Measurements from ENCODE around the gene MTR. TPM values are rescaled to one million over a fixed set of nuclear protein-coding genes. Genes with fewer than 3 reads are reported as not detected.

MTR gene
- total and polyA plus RNA-seq, 4 donors, result 4.6 to 59.5 (median 32.1) TPM

DNA sequence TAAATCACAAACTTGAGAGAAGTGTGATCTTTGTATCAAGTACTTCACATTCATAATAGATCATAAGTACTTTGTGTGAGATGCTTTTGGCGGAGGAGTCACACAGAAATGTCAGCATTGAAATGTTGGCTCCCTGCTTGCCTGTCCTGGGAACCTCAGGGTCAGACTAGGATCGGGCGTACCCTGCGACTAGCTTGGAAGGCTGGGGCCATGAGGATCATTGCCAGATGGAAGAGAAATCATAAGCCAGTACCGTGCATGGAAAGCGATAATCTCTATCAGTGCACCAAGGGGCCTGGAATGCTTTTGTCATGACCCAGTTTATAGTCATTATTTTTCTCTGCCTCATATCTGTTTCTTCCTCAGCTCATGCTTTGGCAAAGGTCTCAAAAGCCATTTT lies 35.5 kb downstream of the MTR start:
- H3K4me3 ChIP-seq (ENCODE audit: low read length in 2 of 2), result no peak overlapping the region
- intact Hi-C loops (cut with DNase I), result no loop called here
- no peaks in the 10 kb centered on the region for H3K9me3 ChIP-seq (ENCODE audit: control insufficient read depth, low read length)
- WGBS, 2 donors, result 85 to 88% methylated on average over 6 of the region's 6 CpGs
- ATAC-seq (ENCODE audit: low FRiP score) (peak; percentile 54), DNase-seq (no peak)
- no peaks in the 10 kb centered on the region for H3K27me3 ChIP-seq (ENCODE audit: control insufficient read depth in 1 of 2, insufficient read depth in 2 of 2, low read length in 1 of 2)
- no peaks in the 10 kb centered on the region for H3K4me1 ChIP-seq (ENCODE audit: control insufficient read depth in 1 of 2, insufficient read depth in 2 of 2, low read length in 2 of 2)
- H3K27ac ChIP-seq (ENCODE audit: low read depth in 1 of 2, low read length in 2 of 2), result no peak overlapping the region
- H3K36me3 ChIP-seq (ENCODE audit: control insufficient read depth in 1 of 2, insufficient read depth in 2 of 2, low read length in 1 of 2), result peaks cover 6 to 10% of the 10 kb centered on the region in 2 donors

DNA sequence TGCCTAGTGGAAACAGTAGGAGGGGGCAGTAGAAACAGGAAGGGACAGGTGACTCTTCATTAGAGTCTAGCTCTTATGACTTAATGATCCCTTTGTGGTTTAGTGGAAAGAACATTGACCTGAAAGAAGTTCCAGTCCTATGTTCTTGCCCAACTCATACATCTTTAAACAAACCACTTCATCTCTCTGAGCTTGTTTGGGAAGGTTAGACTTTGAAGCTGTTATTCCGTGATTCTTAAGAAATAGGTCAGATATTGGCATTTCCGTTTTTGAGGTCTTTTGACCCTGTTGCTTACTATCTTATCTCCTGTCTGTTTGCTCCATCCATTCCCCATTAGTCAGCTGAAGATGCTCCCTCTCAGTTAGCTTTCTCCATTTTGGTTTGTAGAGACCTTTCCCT lies 38.5 kb downstream of the MTR start:
- Histone ChIP-seq H3K4me1 (ENCODE audit: control insufficient read depth in 1 of 2, insufficient read depth in 2 of 2, low read length in 2 of 2) (no peaks in the 10 kb centered on the region), H3K9me3 (ENCODE audit: control insufficient read depth, low read length) (no peaks in the 10 kb centered on the region), H3K4me3 (ENCODE audit: low read length in 2 of 2) (no peak overlapping the region), H3K27ac (ENCODE audit: low read depth in 1 of 2, low read length in 2 of 2) (no peak overlapping the region), H3K36me3 (ENCODE audit: control insufficient read depth in 1 of 2, insufficient read depth in 2 of 2, low read length in 1 of 2) (peaks cover 5 to 18% of the 10 kb centered on the region in 2 donors), H3K27me3 (ENCODE audit: control insufficient read depth in 1 of 2, insufficient read depth in 2 of 2, low read length in 1 of 2) (no peaks in the 10 kb centered on the region)
- DNase-seq (no peak), ATAC-seq (ENCODE audit: low FRiP score) (no peak)
- 94 to 96% methylated on average over 2 of the region's 2 CpGs for WGBS, 2 donors
- intact Hi-C loops (cut with DNase I), result no loop called here

DNA sequence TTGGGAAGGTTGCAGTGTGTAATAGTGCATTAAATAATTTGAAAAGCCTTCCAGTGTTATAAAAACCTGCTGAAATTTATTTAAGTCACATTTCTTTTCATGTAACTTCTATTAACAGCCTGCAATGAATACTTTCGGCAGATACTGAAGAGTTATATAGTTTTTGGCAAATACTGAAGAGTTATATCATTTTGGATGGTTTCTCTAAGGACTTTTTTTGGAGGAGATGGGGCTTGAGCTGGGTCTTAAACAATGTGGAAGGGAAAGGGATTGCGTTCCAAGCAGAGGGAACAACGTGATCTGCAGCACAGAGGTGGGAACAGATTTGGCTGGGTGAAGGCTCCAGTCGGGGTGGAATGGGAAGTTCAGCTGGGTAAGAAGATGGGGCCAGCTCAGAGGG lies 39.8 kb downstream of the MTR start:
- Histone ChIP-seq H3K27ac (ENCODE audit: low read depth in 1 of 2, low read length in 2 of 2) (no peak overlapping the region), H3K9me3 (ENCODE audit: control insufficient read depth, low read length) (no peaks in the 10 kb centered on the region), H3K4me3 (ENCODE audit: low read length in 2 of 2) (no peak overlapping the region), H3K4me1 (ENCODE audit: control insufficient read depth in 1 of 2, insufficient read depth in 2 of 2, low read length in 2 of 2) (no peaks in the 10 kb centered on the region), H3K27me3 (ENCODE audit: control insufficient read depth in 1 of 2, insufficient read depth in 2 of 2, low read length in 1 of 2) (no peaks in the 10 kb centered on the region), H3K36me3 (ENCODE audit: control insufficient read depth in 1 of 2, insufficient read depth in 2 of 2, low read length in 1 of 2) (peaks cover 0 to 16% of the 10 kb centered on the region in 2 donors)
- no peak for DNase-seq
- intact Hi-C loops (cut with DNase I), result no loop called here
- ATAC-seq (ENCODE audit: low FRiP score), result no peak
- WGBS, 2 donors, result 80 to 83% methylated on average over 4 of the region's 4 CpGs

DNA sequence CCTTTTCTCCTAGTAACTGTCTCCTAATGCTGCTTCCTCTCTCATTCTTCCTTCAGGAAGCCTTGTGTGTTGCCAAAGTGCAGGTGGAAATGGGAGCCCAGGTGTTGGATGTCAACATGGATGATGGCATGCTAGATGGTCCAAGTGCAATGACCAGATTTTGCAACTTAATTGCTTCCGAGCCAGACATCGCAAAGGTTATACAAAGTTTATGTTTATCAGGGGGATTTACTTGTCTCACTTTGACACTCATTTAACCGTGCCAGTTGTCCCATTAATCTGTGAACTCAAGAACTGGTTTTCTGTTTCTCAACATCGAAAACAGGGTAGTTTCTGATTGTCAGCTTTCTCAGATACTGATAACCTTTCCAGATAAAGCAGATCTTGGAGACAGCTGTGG lies 40.4 kb downstream of the MTR start:
- intact Hi-C loops (cut with DNase I), result no loop called here
- WGBS, 2 donors, result 80 to 89% methylated on average over 4 of the region's 4 CpGs
- peaks cover 0 to 18% of the 10 kb centered on the region in 2 donors for H3K36me3 ChIP-seq (ENCODE audit: control insufficient read depth in 1 of 2, insufficient read depth in 2 of 2, low read length in 1 of 2)
- no peaks in the 10 kb centered on the region for H3K4me1 ChIP-seq (ENCODE audit: control insufficient read depth in 1 of 2, insufficient read depth in 2 of 2, low read length in 2 of 2)
- DNase-seq, result no peak
- no peak for ATAC-seq (ENCODE audit: low FRiP score)
- no peak overlapping the region for H3K27ac ChIP-seq (ENCODE audit: low read depth in 1 of 2, low read length in 2 of 2)
- H3K27me3 ChIP-seq (ENCODE audit: control insufficient read depth in 1 of 2, insufficient read depth in 2 of 2, low read length in 1 of 2), result no peaks in the 10 kb centered on the region
- no peak overlapping the region for H3K4me3 ChIP-seq (ENCODE audit: low read length in 2 of 2)
- no peaks in the 10 kb centered on the region for H3K9me3 ChIP-seq (ENCODE audit: control insufficient read depth, low read length)

DNA sequence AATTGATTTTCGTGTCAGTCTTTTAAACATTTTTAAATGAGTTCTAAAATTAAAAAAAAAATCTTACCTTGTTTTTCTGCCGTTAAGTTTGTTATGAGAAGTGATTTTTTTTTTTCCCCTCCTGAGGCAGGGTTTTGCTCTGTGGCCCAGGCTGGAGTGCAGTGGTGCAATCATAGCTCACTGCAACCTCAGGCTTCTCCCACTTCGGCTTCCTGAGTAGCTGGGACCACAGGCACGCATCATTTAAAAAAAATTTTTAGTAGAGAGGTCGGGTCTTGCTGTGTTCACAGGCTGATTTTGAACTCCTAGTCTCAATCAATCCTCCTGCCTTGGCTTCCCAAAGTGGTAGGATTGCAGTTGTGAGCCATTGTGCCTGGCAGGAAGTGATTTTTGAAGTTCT lies 41.1 kb downstream of the MTR start:
- Histone ChIP-seq H3K27ac (ENCODE audit: low read depth in 1 of 2, low read length in 2 of 2) (no peak overlapping the region), H3K4me1 (ENCODE audit: control insufficient read depth in 1 of 2, insufficient read depth in 2 of 2, low read length in 2 of 2) (no peaks in the 10 kb centered on the region), H3K4me3 (ENCODE audit: low read length in 2 of 2) (no peak overlapping the region), H3K36me3 (ENCODE audit: control insufficient read depth in 1 of 2, insufficient read depth in 2 of 2, low read length in 1 of 2) (peaks cover 0 to 18% of the 10 kb centered on the region in 2 donors), H3K9me3 (ENCODE audit: control insufficient read depth, low read length) (no peaks in the 10 kb centered on the region), H3K27me3 (ENCODE audit: control insufficient read depth in 1 of 2, insufficient read depth in 2 of 2, low read length in 1 of 2) (no peaks in the 10 kb centered on the region)
- WGBS, 2 donors, result 71 to 80% methylated on average over 5 of the region's 5 CpGs
- ATAC-seq (ENCODE audit: low FRiP score) (no peak), DNase-seq (no peak)
- intact Hi-C loops (cut with DNase I), result no loop called here

DNA sequence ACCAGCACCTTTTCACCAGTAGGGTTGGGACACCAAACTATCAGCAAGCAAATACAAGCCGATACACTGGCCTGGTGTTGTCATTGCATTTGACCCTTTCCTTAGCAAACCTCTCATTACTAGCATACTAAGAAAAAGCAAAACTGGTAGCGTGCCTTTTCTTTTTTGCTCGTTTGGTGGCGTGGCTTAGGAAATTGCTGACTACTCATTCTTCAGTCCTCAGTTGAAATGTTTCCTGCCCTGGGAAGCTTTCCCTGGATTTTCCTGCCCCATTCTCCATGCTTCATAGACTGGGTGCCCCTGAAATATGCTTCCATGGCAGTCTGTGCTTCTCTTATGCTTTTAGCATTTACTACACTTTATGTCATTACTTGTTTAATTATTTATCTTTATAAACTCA lies 42.0 kb downstream of the MTR start:
- Histone ChIP-seq H3K27ac (ENCODE audit: low read depth in 1 of 2, low read length in 2 of 2) (no peak overlapping the region), H3K4me1 (ENCODE audit: control insufficient read depth in 1 of 2, insufficient read depth in 2 of 2, low read length in 2 of 2) (no peaks in the 10 kb centered on the region), H3K4me3 (ENCODE audit: low read length in 2 of 2) (no peak overlapping the region), H3K27me3 (ENCODE audit: control insufficient read depth in 1 of 2, insufficient read depth in 2 of 2, low read length in 1 of 2) (no peaks in the 10 kb centered on the region), H3K9me3 (ENCODE audit: control insufficient read depth, low read length) (no peaks in the 10 kb centered on the region), H3K36me3 (ENCODE audit: control insufficient read depth in 1 of 2, insufficient read depth in 2 of 2, low read length in 1 of 2) (peaks cover 0 to 15% of the 10 kb centered on the region in 2 donors)
- WGBS, 2 donors, result 89% methylated on average over 4 of the region's 4 CpGs
- intact Hi-C loops (cut with DNase I), result no loop called here
- DNase-seq (no peak), ATAC-seq (ENCODE audit: low FRiP score) (no peak)

DNA sequence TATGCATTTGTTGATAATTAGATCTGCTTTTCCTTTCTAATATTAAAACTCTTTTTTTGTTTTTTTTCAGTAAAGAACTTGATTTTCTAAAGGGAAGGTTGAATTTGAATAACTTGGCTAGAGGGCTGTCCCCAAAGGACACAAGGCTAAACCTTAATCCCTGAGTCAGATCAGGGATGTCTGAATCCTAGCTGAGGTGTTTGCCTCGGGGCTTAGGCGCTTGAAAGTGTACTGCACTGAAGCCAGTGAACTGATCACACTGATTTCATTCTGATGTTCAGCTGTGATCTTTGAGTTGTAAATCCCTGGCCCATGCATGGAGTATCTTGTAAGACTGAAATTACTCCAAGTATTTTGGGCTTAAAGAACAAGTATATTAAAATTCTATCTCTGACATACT lies 42.8 kb downstream of the MTR start:
- intact Hi-C loops (cut with DNase I), result no loop called here
- no peaks in the 10 kb centered on the region for H3K27me3 ChIP-seq (ENCODE audit: control insufficient read depth in 1 of 2, insufficient read depth in 2 of 2, low read length in 1 of 2)
- no peak overlapping the region for H3K27ac ChIP-seq (ENCODE audit: low read depth in 1 of 2, low read length in 2 of 2)
- DNase-seq (no peak), ATAC-seq (ENCODE audit: low FRiP score) (no peak)
- H3K36me3 ChIP-seq (ENCODE audit: control insufficient read depth in 1 of 2, insufficient read depth in 2 of 2, low read length in 1 of 2), result peaks cover 0 to 15% of the 10 kb centered on the region in 2 donors
- no peaks in the 10 kb centered on the region for H3K9me3 ChIP-seq (ENCODE audit: control insufficient read depth, low read length)
- no peaks in the 10 kb centered on the region for H3K4me1 ChIP-seq (ENCODE audit: control insufficient read depth in 1 of 2, insufficient read depth in 2 of 2, low read length in 2 of 2)
- no peak overlapping the region for H3K4me3 ChIP-seq (ENCODE audit: low read length in 2 of 2)
- 48 to 95% methylated on average over 2 of the region's 2 CpGs for WGBS, 2 donors

DNA sequence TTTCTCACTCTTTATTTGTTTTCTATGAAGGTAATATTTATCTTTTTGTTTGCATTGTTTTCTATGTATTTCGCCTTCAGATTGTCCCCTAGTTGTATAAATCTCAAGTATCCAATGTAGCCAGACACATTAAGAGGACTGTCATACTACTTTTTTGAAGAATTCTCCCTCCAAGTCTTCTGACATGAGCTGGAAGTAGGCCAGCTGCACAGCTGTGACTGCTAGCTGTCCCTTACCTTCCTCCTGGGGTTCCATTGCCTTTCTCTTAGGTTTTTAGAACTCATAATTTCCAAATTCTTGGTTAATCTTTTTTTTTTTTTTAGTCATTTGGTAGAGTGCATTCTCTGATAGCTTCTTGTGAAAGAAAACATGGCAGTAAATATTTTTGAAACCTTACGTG lies 46.2 kb downstream of the MTR start:
- Histone ChIP-seq H3K36me3 (ENCODE audit: control insufficient read depth in 1 of 2, insufficient read depth in 2 of 2, low read length in 1 of 2) (peaks cover 0 to 11% of the 10 kb centered on the region in 2 donors), H3K9me3 (ENCODE audit: control insufficient read depth, low read length) (no peaks in the 10 kb centered on the region), H3K27me3 (ENCODE audit: control insufficient read depth in 1 of 2, insufficient read depth in 2 of 2, low read length in 1 of 2) (no peaks in the 10 kb centered on the region), H3K4me3 (ENCODE audit: low read length in 2 of 2) (no peak overlapping the region), H3K4me1 (ENCODE audit: control insufficient read depth in 1 of 2, insufficient read depth in 2 of 2, low read length in 2 of 2) (peaks cover 0 to 2% of the 10 kb centered on the region in 2 donors), H3K27ac (ENCODE audit: low read depth in 1 of 2, low read length in 2 of 2) (no peak overlapping the region)
- DNase-seq (no peak), ATAC-seq (ENCODE audit: low FRiP score) (no peak)
- 96 to 98% methylated on average over 2 of the region's 2 CpGs for WGBS, 2 donors
- intact Hi-C loops (cut with DNase I), result no loop called here

DNA sequence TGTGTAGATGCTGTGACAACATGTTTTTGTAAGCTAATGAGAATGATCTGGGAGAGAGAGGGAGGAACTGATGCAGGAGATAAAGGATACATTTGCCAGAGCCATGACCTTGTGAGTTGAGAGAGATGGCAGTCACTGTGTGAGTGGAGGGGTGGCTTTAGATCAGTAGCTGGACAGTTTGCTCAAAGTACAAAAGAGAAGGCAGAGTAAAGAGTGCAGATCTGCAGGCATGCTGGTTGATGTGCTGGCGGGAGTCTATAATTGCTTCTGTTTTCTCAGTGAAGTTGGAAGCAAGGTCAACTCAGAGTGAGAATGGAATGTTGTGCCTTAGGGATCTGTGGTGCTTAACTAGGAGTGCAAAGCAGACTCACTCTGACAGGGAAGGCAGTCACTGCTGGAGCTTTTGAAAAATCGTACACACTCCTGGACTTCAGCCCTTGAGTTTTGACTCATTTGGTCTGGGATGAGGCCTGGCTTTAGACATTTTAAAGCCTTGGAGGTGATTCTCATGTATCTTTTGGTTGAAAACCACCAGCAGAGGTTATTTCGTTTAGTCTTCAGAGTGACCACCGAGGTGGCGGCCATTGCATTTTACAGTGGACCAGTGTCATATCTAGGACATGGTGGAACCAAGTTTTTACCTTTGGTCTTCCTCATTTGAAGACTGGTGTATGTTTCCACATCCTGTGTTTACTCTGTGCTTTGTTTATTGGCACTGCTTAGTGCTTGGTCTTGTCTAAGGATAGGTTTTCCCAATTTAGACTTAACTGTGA lies 49.6 kb downstream of the MTR start:
- H3K36me3 ChIP-seq (ENCODE audit: control insufficient read depth in 1 of 2, insufficient read depth in 2 of 2, low read length in 1 of 2), result peaks cover 8% of the 10 kb centered on the region in 2 donors
- peak overlapping the region in 1 of 2 donors; percentile 27 for H3K27ac ChIP-seq (ENCODE audit: low read depth in 1 of 2, low read length in 2 of 2)
- ATAC-seq (ENCODE audit: low FRiP score) (no peak), DNase-seq (no peak)
- intact Hi-C loops (cut with DNase I), result no loop called here
- no peaks in the 10 kb centered on the region for H3K9me3 ChIP-seq (ENCODE audit: control insufficient read depth, low read length)
- H3K4me1 ChIP-seq (ENCODE audit: control insufficient read depth in 1 of 2, insufficient read depth in 2 of 2, low read length in 2 of 2), result peaks cover 0 to 2% of the 10 kb centered on the region in 2 donors
- WGBS, 2 donors, result 64 to 86% methylated on average over 5 of the region's 5 CpGs
- H3K4me3 ChIP-seq (ENCODE audit: low read length in 2 of 2), result no peak overlapping the region
- H3K27me3 ChIP-seq (ENCODE audit: control insufficient read depth in 1 of 2, insufficient read depth in 2 of 2, low read length in 1 of 2), result no peaks in the 10 kb centered on the region

All from aorta (tissue), 5 donors.